Measurements from ENCODE around the gene NRG3.

DNA sequence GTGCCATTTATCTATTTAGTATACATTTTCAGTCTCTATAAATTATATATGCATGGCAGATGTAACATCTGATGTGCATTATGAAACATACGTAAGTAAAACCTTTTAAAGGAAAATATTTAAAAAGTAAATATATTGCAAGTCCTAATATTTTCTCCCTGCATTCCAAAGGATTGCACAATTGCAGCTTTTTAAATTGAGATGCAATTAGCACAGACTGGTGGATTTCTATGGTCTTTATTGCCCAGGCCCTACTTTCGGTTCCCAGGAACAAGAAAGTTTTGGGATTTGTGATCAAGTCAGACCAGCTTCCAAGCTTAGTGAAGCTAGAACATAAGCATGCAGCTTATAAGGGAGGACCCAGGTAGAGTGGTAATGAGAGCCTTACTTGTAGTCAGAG, 337.8 kb downstream of the NRG3 start:
- TF ChIP-seq, protein P1, sequence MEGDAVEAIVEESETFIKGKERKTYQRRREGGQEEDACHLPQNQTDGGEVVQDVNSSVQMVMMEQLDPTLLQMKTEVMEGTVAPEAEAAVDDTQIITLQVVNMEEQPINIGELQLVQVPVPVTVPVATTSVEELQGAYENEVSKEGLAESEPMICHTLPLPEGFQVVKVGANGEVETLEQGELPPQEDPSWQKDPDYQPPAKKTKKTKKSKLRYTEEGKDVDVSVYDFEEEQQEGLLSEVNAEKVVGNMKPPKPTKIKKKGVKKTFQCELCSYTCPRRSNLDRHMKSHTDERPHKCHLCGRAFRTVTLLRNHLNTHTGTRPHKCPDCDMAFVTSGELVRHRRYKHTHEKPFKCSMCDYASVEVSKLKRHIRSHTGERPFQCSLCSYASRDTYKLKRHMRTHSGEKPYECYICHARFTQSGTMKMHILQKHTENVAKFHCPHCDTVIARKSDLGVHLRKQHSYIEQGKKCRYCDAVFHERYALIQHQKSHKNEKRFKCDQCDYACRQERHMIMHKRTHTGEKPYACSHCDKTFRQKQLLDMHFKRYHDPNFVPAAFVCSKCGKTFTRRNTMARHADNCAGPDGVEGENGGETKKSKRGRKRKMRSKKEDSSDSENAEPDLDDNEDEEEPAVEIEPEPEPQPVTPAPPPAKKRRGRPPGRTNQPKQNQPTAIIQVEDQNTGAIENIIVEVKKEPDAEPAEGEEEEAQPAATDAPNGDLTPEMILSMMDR (IDR thresholded peaks at IDR 0.05) = no peak
- TF ChIP-seq POLR2A (IDR thresholded peaks at IDR 0.05) (no peak), POLR2AphosphoS5 (IDR thresholded peaks at IDR 0.05) (no peak)

Measured in prostate gland (tissue), 2 donors.